ENCODE data around the gene NLK.

NLK gene

GRCh38 chr17:28042721-28043291 lies 329 bp downstream of the NLK start:
- no peaks in the 10 kb centered on the region for H3K36me3 ChIP-seq (replicated peaks)
- H3K4me3 ChIP-seq = peak overlapping the region; percentile 77
- DNase-seq (ENCODE audit: low spot score in 2 of 2) = no peak
- H3K27me3 ChIP-seq (ENCODE audit: low read depth) = no peaks in the 10 kb centered on the region; the same call in 1 of the 2 replicates
- in situ Hi-C loops (cut with MboI; ENCODE audit: low sequenced_read_pairs) = loop anchor here (25.0 kb wide), 2 partner anchors 231 to 369 kb away; partner anchors contain the start of genes NOS2 and SLC46A1
- no peaks in the 10 kb centered on the region for H3K9me3 ChIP-seq
- peaks cover 35% of the 10 kb centered on the region for H3K4me1 ChIP-seq

DNA sequence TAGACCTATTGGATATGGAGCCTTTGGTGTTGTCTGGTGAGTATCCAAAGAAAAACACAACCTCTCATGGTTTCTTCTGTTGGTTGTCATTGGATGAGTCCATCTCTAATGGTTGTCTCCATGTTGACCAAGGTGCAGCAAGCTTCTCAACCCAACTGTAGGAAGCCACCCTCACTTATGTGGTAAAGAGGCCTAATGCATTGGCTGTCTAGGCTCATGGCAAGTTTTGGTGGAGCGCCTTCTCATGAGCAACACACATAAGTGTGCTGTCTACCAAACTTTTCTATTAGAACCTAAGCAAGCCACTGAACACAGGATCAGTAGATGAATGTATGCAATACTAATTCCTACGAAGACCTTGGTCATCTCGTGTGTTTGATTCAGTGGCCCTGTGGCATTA lies 819 bp downstream of the NLK start:
- Histone ChIP-seq H3K4me3 (peak overlapping the region; percentile 1; the same call in 1 of the 2 replicates), H3K27me3 (ENCODE audit: low read depth) (no peaks in the 10 kb centered on the region; the same call in 1 of the 2 replicates), H3K4me1 (peaks cover 40% of the 10 kb centered on the region), H3K9me3 (no peaks in the 10 kb centered on the region), H3K36me3 (replicated peaks) (no peaks in the 10 kb centered on the region)
- in situ Hi-C loops (cut with MboI; ENCODE audit: low sequenced_read_pairs) = loop anchor here (25.0 kb wide), 2 partner anchors 231 to 369 kb away; partner anchors contain the start of genes NOS2 and SLC46A1
- no peak for DNase-seq (ENCODE audit: low spot score in 2 of 2)

DNA sequence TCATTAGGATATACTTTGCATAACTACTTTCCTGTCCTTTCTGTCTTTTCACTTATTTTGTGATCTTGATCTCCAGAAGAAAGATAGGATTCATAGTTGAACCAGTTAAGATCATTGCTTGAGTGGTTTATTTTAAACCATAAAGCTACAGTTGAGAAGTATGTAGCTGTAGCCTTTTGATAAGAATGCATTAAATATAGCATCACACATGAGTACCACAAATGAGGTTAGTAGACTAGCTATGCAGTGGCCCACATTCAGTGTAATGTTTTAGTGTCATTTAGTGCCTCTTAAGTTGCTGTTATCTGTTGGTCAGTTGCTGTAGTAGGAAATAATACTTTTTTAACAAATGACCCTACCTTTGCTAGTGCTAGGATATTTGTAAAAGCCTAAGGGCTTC lies 1.3 kb downstream of the NLK start:
- Histone ChIP-seq H3K4me1 (peaks cover 42% of the 10 kb centered on the region), H3K4me3 (peak overlapping the region; percentile 1; the same call in 1 of the 2 replicates), H3K36me3 (replicated peaks) (no peaks in the 10 kb centered on the region), H3K27me3 (ENCODE audit: low read depth) (no peaks in the 10 kb centered on the region; the same call in 1 of the 2 replicates), H3K9me3 (no peaks in the 10 kb centered on the region)
- in situ Hi-C loops (cut with MboI; ENCODE audit: low sequenced_read_pairs) = loop anchor here (25.0 kb wide), 2 partner anchors 231 to 369 kb away; partner anchors contain the start of genes NOS2 and SLC46A1
- no peak for DNase-seq (ENCODE audit: low spot score in 2 of 2)

- Histone ChIP-seq H3K27me3 (ENCODE audit: low read depth) (no peaks in the 10 kb centered on the region), H3K4me1 (peaks cover 44% of the 10 kb centered on the region), H3K9me3 (no peaks in the 10 kb centered on the region), H3K4me3 (no peak overlapping the region), H3K36me3 (replicated peaks) (no peaks in the 10 kb centered on the region)
- no peak for DNase-seq (ENCODE audit: low spot score in 2 of 2)
- in situ Hi-C loops (cut with MboI; ENCODE audit: low sequenced_read_pairs) = loop anchor here (25.0 kb wide), 2 partner anchors 233 to 367 kb away; partner anchors contain the start of genes NOS2 and SLC46A1
These were observed 2.8 kb downstream of the NLK start for GRCh38 chr17:28045304-28045703.

DNA sequence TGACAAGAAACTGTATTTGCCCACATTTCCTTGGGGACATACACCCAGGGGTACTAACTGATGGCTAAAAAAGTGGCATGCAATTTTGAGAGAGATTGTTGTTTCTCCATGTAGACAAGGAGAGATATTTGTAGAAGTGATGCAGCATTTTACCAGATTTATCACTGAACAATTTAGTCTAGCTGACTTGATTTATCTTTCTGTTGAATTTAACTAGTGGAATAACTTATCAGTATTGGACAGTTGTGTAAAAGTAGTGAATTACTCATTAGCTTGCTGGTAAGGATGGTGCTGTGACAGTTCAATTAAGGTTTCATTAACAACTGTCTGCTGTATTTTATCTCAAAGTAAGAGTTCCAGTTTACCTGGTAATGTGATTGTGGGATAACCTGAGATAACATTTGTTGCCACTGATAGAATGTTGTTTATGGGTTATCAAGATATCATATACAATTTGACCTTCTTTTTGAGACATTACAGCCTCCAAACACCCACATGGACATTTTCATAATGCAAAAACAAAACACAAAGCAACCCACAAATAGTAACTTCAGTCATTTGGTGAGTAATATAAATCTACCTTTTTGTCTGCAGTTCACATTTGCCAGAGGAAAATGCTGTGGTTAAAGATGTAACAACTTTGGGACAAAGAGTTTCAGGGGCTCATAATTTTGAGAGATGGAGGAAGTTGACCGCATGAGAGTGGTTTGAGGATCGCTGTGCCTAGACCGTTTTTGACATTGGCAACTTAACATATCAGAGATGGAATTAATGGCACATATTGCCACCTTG lies 3.8 kb downstream of the NLK start:
- no peak for DNase-seq (ENCODE audit: low spot score in 2 of 2)
- H3K4me3 ChIP-seq = no peak overlapping the region
- peaks cover 41% of the 10 kb centered on the region for H3K4me1 ChIP-seq
- no peaks in the 10 kb centered on the region for H3K27me3 ChIP-seq (ENCODE audit: low read depth)
- in situ Hi-C loops (cut with MboI; ENCODE audit: low sequenced_read_pairs) = loop anchor here (25.0 kb wide), 2 partner anchors 234 to 366 kb away; partner anchors contain the start of genes NOS2 and SLC46A1
- H3K36me3 ChIP-seq (replicated peaks) = no peaks in the 10 kb centered on the region
- no peaks in the 10 kb centered on the region for H3K9me3 ChIP-seq

- Histone ChIP-seq H3K9me3 (no peaks in the 10 kb centered on the region), H3K36me3 (replicated peaks) (no peaks in the 10 kb centered on the region), H3K4me1 (peaks cover 41% of the 10 kb centered on the region), H3K27me3 (ENCODE audit: low read depth) (no peaks in the 10 kb centered on the region), H3K4me3 (no peak overlapping the region)
- in situ Hi-C loops (cut with MboI; ENCODE audit: low sequenced_read_pairs) = loop anchor here (25.0 kb wide), 2 partner anchors 236 to 364 kb away; partner anchors contain the start of genes NOS2 and SLC46A1
- DNase-seq (ENCODE audit: low spot score in 2 of 2) = no peak
These were observed 5.3 kb downstream of the NLK start for GRCh38 chr17:28047806-28048205.

DNA sequence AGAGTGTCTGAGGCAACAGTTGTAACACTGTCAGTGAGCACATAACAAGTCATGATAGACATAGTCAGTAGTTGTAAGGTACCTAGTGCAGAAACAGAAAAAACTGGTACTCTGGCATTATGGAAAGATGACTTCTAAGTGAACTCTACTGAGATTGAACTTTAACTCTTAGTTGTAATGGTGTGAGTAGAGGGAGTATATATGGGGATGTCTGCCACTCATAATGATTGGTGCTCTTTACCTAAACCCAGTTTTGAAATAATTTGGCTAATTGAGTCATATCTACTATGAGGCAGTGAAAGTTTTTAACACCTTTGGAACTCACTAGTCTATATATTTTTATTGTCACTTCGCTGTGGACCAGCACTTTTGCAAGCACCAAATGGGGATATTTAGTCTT lies 6.6 kb downstream of the NLK start:
- peaks cover 43% of the 10 kb centered on the region for H3K4me1 ChIP-seq

GRCh38 chr17:28053044-28053670 lies 10.7 kb downstream of the NLK start:
- no peaks in the 10 kb centered on the region for H3K27me3 ChIP-seq (ENCODE audit: low read depth)
- DNase-seq (ENCODE audit: low spot score in 2 of 2) = no peak
- peaks cover 17% of the 10 kb centered on the region for H3K4me1 ChIP-seq
- in situ Hi-C loops (cut with MboI; ENCODE audit: low sequenced_read_pairs) = no loop called here
- H3K4me3 ChIP-seq = no peak overlapping the region
- H3K9me3 ChIP-seq = no peaks in the 10 kb centered on the region
- no peaks in the 10 kb centered on the region for H3K36me3 ChIP-seq (replicated peaks)

More for the DNA sequence above, 6.6 kb downstream of the NLK start:
- Histone ChIP-seq H3K36me3 (replicated peaks) (no peaks in the 10 kb centered on the region), H3K9me3 (no peaks in the 10 kb centered on the region), H3K27me3 (ENCODE audit: low read depth) (no peaks in the 10 kb centered on the region), H3K4me3 (no peak overlapping the region)
- in situ Hi-C loops (cut with MboI; ENCODE audit: low sequenced_read_pairs) = loop anchor here (25.0 kb wide), 2 partner anchors 237 to 363 kb away; partner anchors contain the start of genes NOS2 and SLC46A1
- no peak for DNase-seq (ENCODE audit: low spot score in 2 of 2)

DNA sequence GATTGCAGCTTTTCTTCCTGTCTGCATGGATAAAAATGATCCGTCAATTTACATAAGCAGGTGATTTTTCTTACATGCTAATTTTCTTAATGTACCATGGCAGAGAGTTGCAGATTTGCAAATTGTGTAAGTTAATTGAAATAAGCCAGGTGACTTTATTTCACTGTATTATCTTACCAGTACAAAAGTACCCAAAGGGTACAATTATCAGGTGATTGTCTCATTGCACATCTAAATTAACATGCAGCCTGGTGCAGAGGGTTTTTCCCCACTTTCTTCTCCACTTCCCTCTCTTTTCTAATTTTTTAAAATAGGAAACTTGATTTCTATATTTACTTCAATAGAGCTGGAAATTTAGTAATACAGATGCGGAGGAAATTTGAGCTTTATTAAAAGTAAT lies 11.2 kb downstream of the NLK start:
- H3K36me3 ChIP-seq (replicated peaks) = no peaks in the 10 kb centered on the region
- DNase-seq (ENCODE audit: low spot score in 2 of 2) = no peak
- H3K27me3 ChIP-seq (ENCODE audit: low read depth) = no peaks in the 10 kb centered on the region
- in situ Hi-C loops (cut with MboI; ENCODE audit: low sequenced_read_pairs) = no loop called here
- peaks cover 14% of the 10 kb centered on the region for H3K4me1 ChIP-seq
- H3K9me3 ChIP-seq = no peaks in the 10 kb centered on the region
- H3K4me3 ChIP-seq = no peak overlapping the region

GRCh38 chr17:28055546-28056275 lies 13.2 kb downstream of the NLK start:
- no peak for DNase-seq (ENCODE audit: low spot score in 2 of 2)
- no peak overlapping the region for H3K4me3 ChIP-seq
- no peaks in the 10 kb centered on the region for H3K36me3 ChIP-seq (replicated peaks)
- H3K27me3 ChIP-seq (ENCODE audit: low read depth) = no peaks in the 10 kb centered on the region
- H3K9me3 ChIP-seq = no peaks in the 10 kb centered on the region
- in situ Hi-C loops (cut with MboI; ENCODE audit: low sequenced_read_pairs) = no loop called here
- peaks cover 12% of the 10 kb centered on the region for H3K4me1 ChIP-seq

GRCh38 chr17:28056276-28056620 lies 13.8 kb downstream of the NLK start:
- Histone ChIP-seq H3K36me3 (replicated peaks) (no peaks in the 10 kb centered on the region), H3K9me3 (no peaks in the 10 kb centered on the region), H3K4me3 (no peak overlapping the region), H3K27me3 (ENCODE audit: low read depth) (no peaks in the 10 kb centered on the region), H3K4me1 (peaks cover 12% of the 10 kb centered on the region)
- in situ Hi-C loops (cut with MboI; ENCODE audit: low sequenced_read_pairs) = no loop called here
- DNase-seq (ENCODE audit: low spot score in 2 of 2) = no peak

GRCh38 chr17:28057731-28058246 lies 15.3 kb downstream of the NLK start:
- no peaks in the 10 kb centered on the region for H3K27me3 ChIP-seq (ENCODE audit: low read depth)
- H3K36me3 ChIP-seq (replicated peaks) = no peaks in the 10 kb centered on the region
- DNase-seq (ENCODE audit: low spot score in 2 of 2) = no peak
- in situ Hi-C loops (cut with MboI; ENCODE audit: low sequenced_read_pairs) = no loop called here
- peaks cover 12% of the 10 kb centered on the region for H3K4me1 ChIP-seq
- no peaks in the 10 kb centered on the region for H3K9me3 ChIP-seq
- H3K4me3 ChIP-seq = no peak overlapping the region

GRCh38 chr17:28059675-28060074 lies 17.2 kb downstream of the NLK start:
- H3K27me3 ChIP-seq (ENCODE audit: low read depth) = no peaks in the 10 kb centered on the region
- H3K36me3 ChIP-seq (replicated peaks) = no peaks in the 10 kb centered on the region
- 0 out of 2 replicates have a peak, but pooled peaks cover 2% of the 10 kb centered on the region for H3K4me1 ChIP-seq
- DNase-seq (ENCODE audit: low spot score in 2 of 2) = no peak
- in situ Hi-C loops (cut with MboI; ENCODE audit: low sequenced_read_pairs) = no loop called here
- H3K9me3 ChIP-seq = no peaks in the 10 kb centered on the region
- no peak overlapping the region for H3K4me3 ChIP-seq

Measured in HAP-1 (cell line).